HEK293 (cell line): ENCODE measurements around the gene DENND10.

ENCODE experiments used
- TCF7L2 ChIP-seq: IDR thresholded peaks from 2 replicates; pipeline ENCODE4 v1.6.1; 2011; ENCODE audit warnings: low read depth, mild to moderate bottlenecking, inconsistent platforms, low read length, moderate library complexity, borderline replicate concordance
- ZNF274 ChIP-seq, 2 experiments: fragments of 200-500 bp in 1 of 2; fragments of 450-650 bp in 1 of 2; sonication (Bioruptor generic) in 1 of 2; formaldehyde crosslinking in 1 of 2; IDR thresholded peaks; 2 replicates each; pipeline versions ENCODE4 v1.5.1 to v1.6.1; 2014 to 2016; ENCODE audit warnings: borderline replicate concordance in 1 of 2, inconsistent platforms in 1 of 2, low read length in 1 of 2, missing biosample characterization in 1 of 2, missing genetic modification characterization in 1 of 2
- ZNF654 ChIP-seq: fragments of 450-650 bp; formaldehyde crosslinking; IDR thresholded peaks from 2 replicates; pipeline ENCODE4 v1.5.1; 2016; ENCODE audit warnings: low read depth, missing biosample characterization, missing genetic modification characterization
- ZNF830 ChIP-seq: fragments of 450-650 bp; IDR thresholded peaks from 2 replicates; pipeline ENCODE4 v1.5.0; 2018; ENCODE audit warnings: missing biosample characterization, missing genetic modification characterization, low read depth, mild to moderate bottlenecking, moderate library complexity
- TF ChIP-seq, protein P1 (sequence below): fragments of 450-650 bp; formaldehyde crosslinking; IDR thresholded peaks from 2 replicates; pipeline ENCODE4; 2016; ENCODE audit warnings: missing biosample characterization, missing genetic modification characterization

DNA sequence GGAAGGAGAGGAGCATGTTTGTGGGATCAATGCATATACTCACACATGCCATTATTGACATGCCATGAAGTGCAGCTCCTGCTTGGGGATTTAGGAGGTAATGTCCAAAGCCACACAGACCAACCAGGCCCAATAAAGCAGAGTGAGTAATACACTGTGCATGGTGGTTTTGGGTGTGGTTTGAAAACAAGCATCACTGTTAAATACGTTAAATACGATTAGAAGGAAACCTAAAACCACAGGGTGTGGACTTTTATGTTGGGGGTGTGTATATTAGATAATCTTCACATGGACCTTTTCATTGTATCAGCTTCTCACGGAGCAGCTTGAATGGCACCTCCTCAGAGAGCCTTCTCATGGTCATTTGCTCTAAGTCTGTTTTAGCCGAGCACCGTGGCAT, 12.9 kb upstream of the DENND10 start:
- TF ChIP-seq ZNF274 (IDR thresholded peaks at IDR 0.05; ENCODE audit: low read length) = no peak
- TF ChIP-seq ZNF274 (tag by site-specific recombination; IDR thresholded peaks at IDR 0.05; ENCODE audit: borderline replicate concordance) = no peak
- TF ChIP-seq ZNF830 (tag by site-specific recombination) = no peak
- TF ChIP-seq, protein P1, sequence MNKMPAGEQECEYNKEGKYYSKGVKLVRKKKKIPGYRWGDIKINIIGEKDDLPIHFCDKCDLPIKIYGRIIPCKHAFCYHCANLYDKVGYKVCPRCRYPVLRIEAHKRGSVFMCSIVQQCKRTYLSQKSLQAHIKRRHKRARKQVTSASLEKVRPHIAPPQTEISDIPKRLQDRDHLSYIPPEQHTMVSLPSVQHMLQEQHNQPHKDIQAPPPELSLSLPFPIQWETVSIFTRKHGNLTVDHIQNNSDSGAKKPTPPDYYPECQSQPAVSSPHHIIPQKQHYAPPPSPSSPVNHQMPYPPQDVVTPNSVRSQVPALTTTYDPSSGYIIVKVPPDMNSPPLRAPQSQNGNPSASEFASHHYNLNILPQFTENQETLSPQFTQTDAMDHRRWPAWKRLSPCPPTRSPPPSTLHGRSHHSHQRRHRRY (tag by site-specific recombination) = no peak
- TF ChIP-seq ZNF654 = no peak
- TF ChIP-seq TCF7L2 = no peak
